SK-N-SH (cell line): ENCODE results near the gene SCAMP5. TPM values are rescaled to one million over a fixed set of nuclear protein-coding genes. Genes with fewer than 3 reads are reported as not detected.
A peak's percentile ranks its signal among the peaks of the same experiment; 100 is the strongest.

Experiments used
- CTCF ChIA-PET: fragments of 300-600, 350-600 bp; formaldehyde crosslinking; extraction: SDS; loops from one replicate; lab custom pipeline; 2021; lab: Yijun Ruan, JAX
- POLR2A ChIA-PET: fragments of 350-600 bp; sonication (Branson Sonifier 250); formaldehyde crosslinking; extraction: SDS; loops from one replicate; lab custom pipeline; 2020; ENCODE audit warnings: antibody characterized with exemption, inconsistent platforms; lab: Yijun Ruan, JAX
- DNase-seq: peaks from one replicate; pipeline ENCODE4 v3.0.0; 2012
- H2AFZ ChIP-seq: fragments of 200-600 bp; sonication (generic); 2 replicates; pipeline ENCODE4 v1.8.1; 2016; ENCODE audit warnings: antibody characterized with exemption, mild to moderate bottlenecking, low read depth
- H3F3A ChIP-seq: fragments of 200-600 bp; sonication (generic); replicated peaks from 2 replicates; pipeline ENCODE3; 2016; ENCODE audit warnings: antibody characterized with exemption, mild to moderate bottlenecking; ENCODE audit not compliant: insufficient read depth
- H3K27ac ChIP-seq, 2 experiments: fragments of 200-500 bp in 1 of 2; fragments of 200-600 bp in 1 of 2; sonication (Bioruptor generic) in 1 of 2; sonication (generic), shearing (Covaris generic) in 1 of 2; 2 replicates each; pipeline versions ENCODE4 v1.5.1 to v1.6.1; 2014 to 2016; ENCODE audit warnings: low read depth in 2 of 2, inconsistent platforms in 1 of 2, low read length in 1 of 2, mild to moderate bottlenecking in 1 of 2, mixed read lengths in 1 of 2
- H3K27me3 ChIP-seq: fragments of 200-600 bp; sonication (generic), shearing (Covaris generic); 2 replicates; pipeline ENCODE4 v1.6.1; 2016; ENCODE audit warnings: mixed run types; ENCODE audit not compliant: insufficient read depth
- H3K36me3 ChIP-seq, 2 experiments: fragments of 200-500 bp in 1 of 2; fragments of 200-600 bp in 1 of 2; sonication (Bioruptor generic) in 1 of 2; sonication (generic) in 1 of 2; replicated peaks in 1 of 2; 2 replicates each; pipeline versions ENCODE3 to v1.5.1; 2014 to 2016; ENCODE audit warnings: low read length in 1 of 2, mild to moderate bottlenecking in 1 of 2; ENCODE audit not compliant: insufficient read depth in 2 of 2, control insufficient read depth in 1 of 2
- H3K4me1 ChIP-seq, 2 experiments: fragments of 200-500 bp in 1 of 2; fragments of 200-600 bp in 1 of 2; sonication (Bioruptor generic) in 1 of 2; sonication (generic), shearing (Covaris generic) in 1 of 2; 2 replicates each; pipeline versions ENCODE4 v1.5.1 to v1.6.1; 2014 to 2016; ENCODE audit warnings: low read depth in 1 of 2, low read length in 1 of 2, mixed run types in 1 of 2; ENCODE audit not compliant: insufficient read depth in 2 of 2, control insufficient read depth in 1 of 2
- H3K4me2 ChIP-seq: fragments of 200-600 bp; sonication (generic), shearing (Covaris generic); 2 replicates; pipeline ENCODE4 v1.6.1; 2017; ENCODE audit warnings: mixed run types
- H3K4me3 ChIP-seq, 2 experiments: fragments of 200-500 bp in 1 of 2; fragments of 200-600 bp in 1 of 2; sonication (Bioruptor generic) in 1 of 2; sonication (generic), shearing (Covaris generic) in 1 of 2; 2 replicates each; pipeline versions ENCODE4 v1.5.1 to v1.8.1; 2014 to 2016; ENCODE audit warnings: low read depth in 2 of 2, inconsistent platforms in 1 of 2, low read length in 1 of 2, mild to moderate bottlenecking in 1 of 2, mixed read lengths in 1 of 2, moderate library complexity in 1 of 2
- H3K79me2 ChIP-seq: fragments of 200-600 bp; sonication (generic); 2 replicates; pipeline ENCODE4 v1.8.1; 2017; ENCODE audit warnings: mild to moderate bottlenecking; ENCODE audit not compliant: insufficient read depth
- H3K9ac ChIP-seq: fragments of 200-600 bp; sonication (generic); 2 replicates; pipeline ENCODE4 v1.6.1; 2017; ENCODE audit warnings: mixed run types
- H3K9me2 ChIP-seq: fragments of 200-600 bp; sonication (generic); 2 replicates; pipeline ENCODE4 v1.6.1; 2017; ENCODE audit warnings: mixed run types
- H3K9me3 ChIP-seq: fragments of 200-600 bp; sonication (generic); 2 replicates; pipeline ENCODE4 v1.6.1; 2017; ENCODE audit warnings: mixed run types, mild to moderate bottlenecking, moderate library complexity
- H4K20me1 ChIP-seq: fragments of 200-600 bp; sonication (generic); 2 replicates; pipeline ENCODE4 v1.6.1; 2017; ENCODE audit warnings: mild to moderate bottlenecking, mixed run types; ENCODE audit not compliant: insufficient read depth
- CHD2 ChIP-seq: fragments of 150-350 bp; IDR thresholded peaks from 2 replicates; pipeline ENCODE4 v1.6.1; 2018; ENCODE audit warnings: low read length; ENCODE audit not compliant: partially characterized antibody
- ELF1 ChIP-seq: IDR thresholded peaks from 2 replicates; pipeline ENCODE4 v1.4.0; 2012
- EP300 ChIP-seq, 2 experiments: IDR thresholded peaks; 2 replicates each; pipeline versions ENCODE4 v1.4.0 to v1.6.1; 2012; ENCODE audit warnings: borderline replicate concordance in 1 of 2, low read depth in 1 of 2, low read length in 1 of 2
- EZH2phosphoT487 ChIP-seq: fragments of 200-600 bp; sonication (generic); IDR thresholded peaks from 2 replicates; pipeline ENCODE4 v1.6.1; 2017; ENCODE audit warnings: low read depth, mixed run types, mild to moderate bottlenecking, antibody characterized with exemption, moderate library complexity, borderline replicate concordance
- FOSL2 ChIP-seq: IDR thresholded peaks from 2 replicates; pipeline ENCODE4 v1.4.0; 2012; ENCODE audit warnings: low read depth, mild to moderate bottlenecking, moderate library complexity, borderline replicate concordance
- FOXM1 ChIP-seq: IDR thresholded peaks from 2 replicates; pipeline ENCODE4 v1.4.0; 2012; ENCODE audit warnings: low read depth, mild to moderate bottlenecking
- JUND ChIP-seq: IDR thresholded peaks from 2 replicates; pipeline ENCODE4 v1.4.0; 2012
- MXI1 ChIP-seq: IDR thresholded peaks from 2 replicates; pipeline ENCODE4 v1.6.1; 2012; ENCODE audit warnings: mild to moderate bottlenecking, low read depth, low read length, improper control_type of control experiment
- NRF1 ChIP-seq: IDR thresholded peaks from 2 replicates; pipeline ENCODE4 v1.6.1; 2012; ENCODE audit warnings: low read depth, mild to moderate bottlenecking, low read length
- POLR2AphosphoS5 ChIP-seq: IDR thresholded peaks from 2 replicates; pipeline ENCODE4 v1.6.1; 2012; ENCODE audit warnings: low read depth, low read length
- RAD21 ChIP-seq: IDR thresholded peaks from 2 replicates; pipeline ENCODE4 v1.6.1; 2012; ENCODE audit warnings: mild to moderate bottlenecking, low read length
- RCOR1 ChIP-seq: fragments of 150-350 bp; IDR thresholded peaks from 2 replicates; pipeline ENCODE4 v1.6.1; 2017; ENCODE audit warnings: antibody characterized with exemption, low read length
- RXRA ChIP-seq: IDR thresholded peaks from 2 replicates; pipeline ENCODE4 v1.4.0; 2012; ENCODE audit warnings: low read depth, mild to moderate bottlenecking, borderline replicate concordance
- SIN3A ChIP-seq: IDR thresholded peaks from 2 replicates; pipeline ENCODE4 v1.6.1; 2012; ENCODE audit warnings: low read depth, mild to moderate bottlenecking, low read length, moderate library complexity, borderline replicate concordance
- TCF12 ChIP-seq: IDR thresholded peaks from 2 replicates; pipeline ENCODE4 v1.4.0; 2012
- WGBS: methylation state at CpG from one replicate; pipeline ENCODE4 v1.1.6; 2017; ENCODE audit warnings: low lambda C conversion rate; 5-methylcytosine and 5-hydroxymethylcytosine counted together
- polyA plus RNA-seq, 3 experiments: library from polyadenylated mRNA; depleted of rRNA; stranded (reverse); fragments of >200 nt; gene quantifications; 2 replicates each; pipeline ENCODE4 v1.2.3, GENCODE V29; 2012
- TF ChIP-seq, protein P1 (sequence below): IDR thresholded peaks from 2 replicates; pipeline ENCODE4 v1.6.1; 2012; ENCODE audit warnings: mild to moderate bottlenecking, low read depth, low read length, moderate library complexity
- TF ChIP-seq, protein P2 (sequence below): fragments of 150-350 bp; IDR thresholded peaks from 2 replicates; pipeline ENCODE4 v1.6.1; 2017; ENCODE audit warnings: antibody characterized with exemption, low read length, low read depth, borderline replicate concordance
- TF ChIP-seq, protein P3 (sequence below): IDR thresholded peaks from 2 replicates; pipeline ENCODE4 v1.4.0; 2012; ENCODE audit warnings: low read depth, borderline replicate concordance

The SCAMP5 gene
- polyA plus RNA-seq, 1 of the 3 experiments (the other 2 are of a cell fraction): 27.9 TPM

DNA sequence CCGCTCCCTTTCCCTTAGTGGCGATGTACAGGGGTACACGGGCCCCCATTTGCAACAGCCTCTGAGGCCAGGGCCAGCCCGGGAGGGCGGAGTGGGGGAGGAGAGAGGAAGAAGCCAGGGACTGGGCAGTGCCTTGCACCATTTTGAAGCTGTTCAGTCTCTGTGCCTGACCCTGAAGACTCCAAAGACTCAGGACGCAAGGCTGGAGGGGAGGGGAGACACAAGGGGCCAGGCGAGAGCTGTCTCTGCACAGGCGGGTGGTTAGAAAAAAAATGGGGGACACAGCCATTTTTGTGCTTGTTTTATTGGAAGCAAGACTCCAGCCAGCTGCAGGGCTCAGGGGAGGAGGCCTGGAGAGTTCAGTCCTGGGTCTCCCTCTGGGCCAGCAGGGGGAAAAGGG lies 40.3 kb upstream of the SCAMP5 start:
- H4K20me1 ChIP-seq: no peaks in the 10 kb centered on the region
- no peaks in the 10 kb centered on the region for H3K36me3 ChIP-seq
- peaks cover 0 to 39% of the 10 kb centered on the region in 2 experiments; a peak in 1 of 4 replicates for H3K4me1 ChIP-seq
- no peaks in the 10 kb centered on the region; the same call in 1 of the 2 replicates for H3K27me3 ChIP-seq
- TF ChIP-seq CHD2 (no peak), ELF1 (no peak), FOXM1 (no peak), JUND (no peak), TCF12 (no peak), RXRA (no peak), POLR2AphosphoS5 (no peak), FOSL2 (no peak), SIN3A (no peak), NRF1 (no peak), MXI1 (no peak), EZH2phosphoT487 (no peak), RCOR1 (no peak), RAD21 (no peak), EP300 (IDR thresholded peaks at IDR 0.05; ENCODE audit: borderline replicate concordance in 1 of 2, low read depth in 1 of 2, low read length in 1 of 2) (no peak)
- TF ChIP-seq, protein P1, sequence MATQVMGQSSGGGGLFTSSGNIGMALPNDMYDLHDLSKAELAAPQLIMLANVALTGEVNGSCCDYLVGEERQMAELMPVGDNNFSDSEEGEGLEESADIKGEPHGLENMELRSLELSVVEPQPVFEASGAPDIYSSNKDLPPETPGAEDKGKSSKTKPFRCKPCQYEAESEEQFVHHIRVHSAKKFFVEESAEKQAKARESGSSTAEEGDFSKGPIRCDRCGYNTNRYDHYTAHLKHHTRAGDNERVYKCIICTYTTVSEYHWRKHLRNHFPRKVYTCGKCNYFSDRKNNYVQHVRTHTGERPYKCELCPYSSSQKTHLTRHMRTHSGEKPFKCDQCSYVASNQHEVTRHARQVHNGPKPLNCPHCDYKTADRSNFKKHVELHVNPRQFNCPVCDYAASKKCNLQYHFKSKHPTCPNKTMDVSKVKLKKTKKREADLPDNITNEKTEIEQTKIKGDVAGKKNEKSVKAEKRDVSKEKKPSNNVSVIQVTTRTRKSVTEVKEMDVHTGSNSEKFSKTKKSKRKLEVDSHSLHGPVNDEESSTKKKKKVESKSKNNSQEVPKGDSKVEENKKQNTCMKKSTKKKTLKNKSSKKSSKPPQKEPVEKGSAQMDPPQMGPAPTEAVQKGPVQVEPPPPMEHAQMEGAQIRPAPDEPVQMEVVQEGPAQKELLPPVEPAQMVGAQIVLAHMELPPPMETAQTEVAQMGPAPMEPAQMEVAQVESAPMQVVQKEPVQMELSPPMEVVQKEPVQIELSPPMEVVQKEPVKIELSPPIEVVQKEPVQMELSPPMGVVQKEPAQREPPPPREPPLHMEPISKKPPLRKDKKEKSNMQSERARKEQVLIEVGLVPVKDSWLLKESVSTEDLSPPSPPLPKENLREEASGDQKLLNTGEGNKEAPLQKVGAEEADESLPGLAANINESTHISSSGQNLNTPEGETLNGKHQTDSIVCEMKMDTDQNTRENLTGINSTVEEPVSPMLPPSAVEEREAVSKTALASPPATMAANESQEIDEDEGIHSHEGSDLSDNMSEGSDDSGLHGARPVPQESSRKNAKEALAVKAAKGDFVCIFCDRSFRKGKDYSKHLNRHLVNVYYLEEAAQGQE: no peak
- TF ChIP-seq, protein P2, sequence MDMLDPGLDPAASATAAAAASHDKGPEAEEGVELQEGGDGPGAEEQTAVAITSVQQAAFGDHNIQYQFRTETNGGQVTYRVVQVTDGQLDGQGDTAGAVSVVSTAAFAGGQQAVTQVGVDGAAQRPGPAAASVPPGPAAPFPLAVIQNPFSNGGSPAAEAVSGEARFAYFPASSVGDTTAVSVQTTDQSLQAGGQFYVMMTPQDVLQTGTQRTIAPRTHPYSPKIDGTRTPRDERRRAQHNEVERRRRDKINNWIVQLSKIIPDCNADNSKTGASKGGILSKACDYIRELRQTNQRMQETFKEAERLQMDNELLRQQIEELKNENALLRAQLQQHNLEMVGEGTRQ: no peak
- TF ChIP-seq, protein P3, sequence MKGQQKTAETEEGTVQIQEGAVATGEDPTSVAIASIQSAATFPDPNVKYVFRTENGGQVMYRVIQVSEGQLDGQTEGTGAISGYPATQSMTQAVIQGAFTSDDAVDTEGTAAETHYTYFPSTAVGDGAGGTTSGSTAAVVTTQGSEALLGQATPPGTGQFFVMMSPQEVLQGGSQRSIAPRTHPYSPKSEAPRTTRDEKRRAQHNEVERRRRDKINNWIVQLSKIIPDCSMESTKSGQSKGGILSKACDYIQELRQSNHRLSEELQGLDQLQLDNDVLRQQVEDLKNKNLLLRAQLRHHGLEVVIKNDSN: no peak
- TF ChIP-seq, all 33 proteins: peak for 0
- H2AFZ ChIP-seq: no peak overlapping the region
- peak overlapping the region in 1 of 2 experiments; percentile 54; a peak in 2 of 4 replicates for H3K4me3 ChIP-seq
- ChIA-PET CTCF (interaction anchor here (0.7 to 5.6 kb wide), 20 partner anchors 17 to 246 kb away, joined by 3 to 36 read pairs (median 4); partner anchors contain the start of genes C15orf39, CSK, FAM219B and SCAMP5), POLR2A (interaction anchor here (0.7 to 5.5 kb wide), 10 partner anchors 13 to 184 kb away, joined by 3 to 47 read pairs (median 6); partner anchors contain the start of genes COX5A, FAM219B, PPCDC and SCAMP5)
- no peaks in the 10 kb centered on the region for H3F3A ChIP-seq
- H3K9ac ChIP-seq: no peak overlapping the region
- peak; percentile 31 for DNase-seq
- WGBS: 62% methylated on average over 8 of the region's 8 CpGs
- no peaks in the 10 kb centered on the region for H3K9me3 ChIP-seq
- no peaks in the 10 kb centered on the region for H3K9me2 ChIP-seq
- H3K79me2 ChIP-seq: no peaks in the 10 kb centered on the region
- peak overlapping the region; percentile 90 for H3K4me2 ChIP-seq
- peak overlapping the region in 1 of 2 experiments; percentile 98; a peak in 3 of 4 replicates for H3K27ac ChIP-seq
